ENCODE results near the gene CASP14.
"Not testable (repeated sequence)": the region's sequence is repeated elsewhere in the genome, so short reads cannot be mapped to it uniquely, and the experiment has no call there.

CASP14 gene

GRCh38 chr19:15072930-15073647, 23.8 kb downstream of the CASP14 start:
- DNase-seq, result no peak

- no peak for DNase-seq
Observed at GRCh38 chr19:15074371-15074770, 25.1 kb downstream of the CASP14 start.

GRCh38 chr19:15075806-15076205, 26.5 kb downstream of the CASP14 start:
- DNase-seq, result no peak

- not testable (repeated sequence) for DNase-seq
Observed at GRCh38 chr19:15080002-15080401, 30.7 kb downstream of the CASP14 start.

- no peak for DNase-seq
Observed at GRCh38 chr19:15081911-15082310, 32.6 kb downstream of the CASP14 start, which contains the start of gene OR1I1. TSS of gene OR1I1 (plus strand) at chr19:15082211. CDS start at chr19:15087066, 4,855 bp downstream.

- no peak for DNase-seq
Observed at GRCh38 chr19:15087182-15087581, 37.9 kb downstream of the CASP14 start.

- peak; percentile 3 for DNase-seq
Observed at GRCh38 chr19:15091918-15092753, 42.9 kb downstream of the CASP14 start.

- DNase-seq, result no peak
Observed at GRCh38 chr19:15093001-15093400, 43.7 kb downstream of the CASP14 start.

GRCh38 chr19:15096223-15096622, 46.9 kb downstream of the CASP14 start:
- no peak for DNase-seq

- not testable (repeated sequence) for DNase-seq
Observed at GRCh38 chr19:15097980-15098379, 48.7 kb downstream of the CASP14 start.

GRCh38 chr19:15098460-15098859, 49.2 kb downstream of the CASP14 start:
- DNase-seq, result no peak

GRCh38 chr19:15099017-15099582, 49.8 kb downstream of the CASP14 start:
- DNase-seq, result no peak

GRCh38 chr19:15101479-15102082, 52.3 kb downstream of the CASP14 start:
- DNase-seq, result no peak

- no peak for DNase-seq
Observed at GRCh38 chr19:15104003-15104402, 54.7 kb downstream of the CASP14 start.

- DNase-seq, result no peak
Observed at GRCh38 chr19:15104411-15104810, 55.1 kb downstream of the CASP14 start.

GRCh38 chr19:15105044-15105443, 55.8 kb downstream of the CASP14 start:
- DNase-seq, result no peak

GRCh38 chr19:15107061-15108010, 58.1 kb downstream of the CASP14 start, which contains the start of gene SYDE1:
TSS of gene SYDE1 (plus strand) at chr19:15107401. CDS start at chr19:15107434, 33 bp downstream.
- DNase-seq, result no peak
